H7 (cell line): Measurements from ENCODE around the gene TEKT3. TPM values are rescaled to one million over a fixed set of nuclear protein-coding genes. Genes with fewer than 3 reads are reported as not detected.
A peak's percentile ranks its signal among the peaks of the same experiment; 100 is the strongest.

Experiments
- DNase-seq: peaks from one replicate; pipeline ENCODE4 v3.0.0; 2012
- H3K27me3 ChIP-seq: 2 replicates; pipeline ENCODE4 v1.6.0; 2011; ENCODE audit warnings: mild to moderate bottlenecking, low read length; ENCODE audit not compliant: control insufficient read depth, insufficient read depth
- H3K36me3 ChIP-seq: replicated peaks from 2 replicates; pipeline ENCODE4 v1.5.1; 2011; ENCODE audit warnings: low read length; ENCODE audit not compliant: control insufficient read depth, insufficient read depth
- H3K4me3 ChIP-seq: 2 replicates; pipeline ENCODE4 v1.5.1; 2011; ENCODE audit warnings: low read depth, mild to moderate bottlenecking, control low read depth, low read length, moderate library complexity; ENCODE audit not compliant: insufficient read depth
- total RNA-seq: library from RNA; depleted of rRNA; stranded (reverse); fragments of >200 nt; shearing (Covaris generic); gene quantifications from 2 replicates; pipeline ENCODE4 v1.2.3, GENCODE V29; 2014; rRNA removed

TEKT3 gene
- total RNA-seq, result 0.21 and 0.37 TPM in 2 replicates

GRCh38 chr17:15341385-15341849 lies at the start of gene TEKT3:
TSS of gene TEKT3 (minus strand) at chr17:15341597. CDS start at chr17:15331585, 10,012 bp downstream.
- Histone ChIP-seq H3K27me3 (peaks cover 9% of the 10 kb centered on the region), H3K4me3 (peak within 1 kb of the TSS; percentile 58), H3K36me3 (no peaks in the 10 kb centered on the region)
- DNase-seq, result peak; percentile 95

DNA sequence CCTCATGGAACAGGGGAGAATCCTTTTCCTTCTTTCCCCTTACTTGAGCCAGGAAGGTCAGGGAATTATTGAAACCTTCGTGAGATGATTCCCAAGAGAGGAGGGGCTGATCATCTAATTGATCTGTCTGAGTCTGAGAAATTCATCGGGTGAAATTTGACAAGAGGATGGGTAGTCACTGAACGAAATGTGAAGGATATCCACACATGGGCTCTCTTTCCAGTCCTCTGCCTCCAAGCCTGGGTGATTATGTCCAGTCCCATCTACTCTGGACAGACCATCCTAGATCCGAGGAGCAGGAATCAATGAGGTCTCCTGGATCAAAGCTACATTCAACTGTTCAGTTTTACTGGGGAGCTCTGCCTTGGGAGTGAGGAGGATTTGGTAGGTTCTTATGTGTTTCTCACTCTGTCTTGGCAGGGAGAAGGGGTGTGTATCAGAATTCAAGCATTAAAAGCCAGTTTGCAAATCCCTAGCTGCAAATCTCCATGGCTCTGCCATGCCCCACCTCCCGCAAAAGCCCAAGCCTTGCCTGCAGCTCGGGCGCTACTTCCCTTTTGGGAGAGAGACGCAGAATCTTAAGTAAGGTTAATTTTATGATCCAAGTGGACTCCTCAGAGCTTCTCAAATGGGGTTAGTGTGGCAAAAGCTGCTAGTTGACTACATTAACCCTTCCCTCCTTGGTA lies 47.1 kb upstream of the TEKT3 start:
- no peak overlapping the region for H3K4me3 ChIP-seq
- H3K27me3 ChIP-seq, result no peaks in the 10 kb centered on the region
- H3K36me3 ChIP-seq, result no peaks in the 10 kb centered on the region
- no peak for DNase-seq

GRCh38 chr17:15386083-15386482 lies 44.7 kb upstream of the TEKT3 start:
- H3K36me3 ChIP-seq, result no peaks in the 10 kb centered on the region
- no peak overlapping the region for H3K4me3 ChIP-seq
- no peaks in the 10 kb centered on the region for H3K27me3 ChIP-seq
- no peak for DNase-seq

DNA sequence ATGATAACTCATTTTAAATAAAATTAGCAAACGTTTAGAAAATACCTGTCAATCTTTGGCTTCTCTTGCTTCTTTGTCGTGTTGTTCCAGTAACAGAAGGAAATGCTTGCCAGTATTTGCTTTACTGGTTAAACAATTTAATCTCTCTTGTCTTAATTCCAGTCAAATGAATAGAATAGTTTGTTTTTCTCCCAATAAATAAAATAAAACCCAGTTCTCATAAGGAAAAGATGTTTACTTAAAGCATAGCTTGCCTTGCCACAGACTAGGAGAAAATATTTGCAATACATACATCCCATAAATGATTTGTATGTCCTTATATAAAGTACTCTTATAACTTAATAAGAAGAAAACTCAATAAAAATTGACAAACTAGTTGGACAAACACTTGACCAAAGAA lies 43.9 kb upstream of the TEKT3 start:
- no peak overlapping the region for H3K4me3 ChIP-seq
- no peak for DNase-seq
- no peaks in the 10 kb centered on the region for H3K36me3 ChIP-seq
- H3K27me3 ChIP-seq, result no peaks in the 10 kb centered on the region

- Histone ChIP-seq H3K4me3 (no peak overlapping the region), H3K36me3 (no peaks in the 10 kb centered on the region), H3K27me3 (no peaks in the 10 kb centered on the region)
- DNase-seq, result no peak
Observed at GRCh38 chr17:15384142-15384787, 42.9 kb upstream of the TEKT3 start.

- DNase-seq, result no peak
- H3K36me3 ChIP-seq, result no peaks in the 10 kb centered on the region
- no peak overlapping the region for H3K4me3 ChIP-seq
- H3K27me3 ChIP-seq, result no peaks in the 10 kb centered on the region
Observed at GRCh38 chr17:15382914-15383313, 41.5 kb upstream of the TEKT3 start.

GRCh38 chr17:15381707-15382106 lies 40.3 kb upstream of the TEKT3 start:
- DNase-seq, result no peak
- Histone ChIP-seq H3K27me3 (no peaks in the 10 kb centered on the region), H3K36me3 (no peaks in the 10 kb centered on the region), H3K4me3 (no peak overlapping the region)

- DNase-seq, result no peak
- Histone ChIP-seq H3K4me3 (no peak overlapping the region), H3K36me3 (no peaks in the 10 kb centered on the region), H3K27me3 (no peaks in the 10 kb centered on the region)
Observed at GRCh38 chr17:15380446-15380845, 39.0 kb upstream of the TEKT3 start.

GRCh38 chr17:15379659-15380058 lies 38.3 kb upstream of the TEKT3 start:
- H3K4me3 ChIP-seq, result no peak overlapping the region
- no peak for DNase-seq

DNA sequence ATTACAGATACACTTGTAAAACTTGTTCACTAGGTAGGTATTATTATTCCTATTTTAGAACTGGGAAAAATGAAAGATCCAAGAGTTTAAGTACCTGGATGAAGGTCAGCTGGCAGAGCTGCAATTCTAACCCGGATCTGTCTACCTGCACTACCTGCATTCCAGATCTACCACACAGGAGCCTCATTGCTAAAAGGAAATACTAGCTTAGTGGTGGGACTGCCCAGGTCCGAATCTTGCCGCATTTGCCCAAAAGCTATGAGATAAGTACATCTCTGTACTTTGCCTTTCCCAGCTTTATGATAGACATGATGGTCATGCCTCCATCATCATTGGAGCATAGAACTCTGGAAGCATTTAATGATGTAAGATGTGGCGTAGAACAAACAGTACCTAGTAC lies 36.8 kb upstream of the TEKT3 start:
- Histone ChIP-seq H3K36me3 (no peaks in the 10 kb centered on the region), H3K27me3 (no peaks in the 10 kb centered on the region), H3K4me3 (no peak overlapping the region)
- DNase-seq, result no peak

More at GRCh38 chr17:15379659-15380058, 38.3 kb upstream of the TEKT3 start:
- no peaks in the 10 kb centered on the region for H3K36me3 ChIP-seq
- no peaks in the 10 kb centered on the region for H3K27me3 ChIP-seq

- Histone ChIP-seq H3K27me3 (no peaks in the 10 kb centered on the region), H3K4me3 (no peak overlapping the region), H3K36me3 (no peaks in the 10 kb centered on the region)
- no peak for DNase-seq
Observed at GRCh38 chr17:15377616-15378015, 36.2 kb upstream of the TEKT3 start.

DNA sequence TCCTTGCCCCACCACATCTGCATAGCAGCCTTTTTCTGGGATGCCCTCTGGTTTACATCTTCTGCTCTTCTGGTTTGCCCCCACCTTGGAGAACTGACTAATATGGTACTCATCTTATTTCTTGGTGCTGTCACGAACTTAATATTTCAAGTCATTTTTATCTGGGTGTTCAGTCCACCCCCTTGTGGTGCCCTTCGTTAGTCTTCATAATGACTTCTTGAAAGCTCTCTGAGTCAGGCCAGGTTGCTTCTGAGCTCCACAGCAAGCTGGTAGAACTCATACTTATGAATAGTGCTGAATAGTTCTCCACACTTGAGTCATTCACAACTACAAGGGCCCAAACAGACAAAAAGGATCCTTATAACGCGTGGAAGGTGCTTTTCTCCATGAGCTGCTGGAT lies 35.8 kb upstream of the TEKT3 start:
- no peaks in the 10 kb centered on the region for H3K36me3 ChIP-seq
- no peak for DNase-seq
- H3K4me3 ChIP-seq, result no peak overlapping the region
- H3K27me3 ChIP-seq, result no peaks in the 10 kb centered on the region

DNA sequence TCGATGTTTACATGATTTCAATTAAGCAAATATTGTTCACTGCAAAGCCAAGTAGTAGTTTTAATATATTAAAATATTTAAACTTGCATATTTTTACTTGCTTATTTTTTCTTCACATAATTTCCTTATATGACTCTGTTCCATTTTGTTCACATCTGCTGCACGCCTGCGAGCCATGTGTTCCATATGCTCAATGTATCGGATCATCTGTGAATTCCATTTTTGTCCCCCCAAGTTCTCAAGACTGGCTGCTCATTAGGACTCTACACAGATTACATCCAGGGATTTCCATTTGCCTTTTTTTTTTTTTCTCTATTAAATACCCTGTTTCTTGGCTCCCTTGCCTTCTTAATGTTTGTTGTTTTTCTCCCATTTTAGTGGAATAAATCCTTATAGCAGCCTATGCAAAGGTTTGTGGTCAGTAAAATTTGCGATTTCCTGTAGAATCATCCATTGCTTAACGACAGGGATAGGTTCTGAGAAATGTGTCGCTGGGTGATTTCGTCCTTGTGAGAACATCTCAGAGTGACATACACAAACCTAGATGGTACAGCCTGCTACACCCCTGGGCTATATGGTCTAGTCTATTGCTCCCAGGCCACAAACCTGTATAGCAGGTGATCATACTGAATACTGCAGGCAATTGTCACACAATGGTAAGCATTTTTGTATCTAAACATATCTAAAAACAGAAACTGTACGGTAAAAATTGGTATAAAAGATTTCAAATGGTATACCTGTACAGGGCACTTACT lies 30.2 kb upstream of the TEKT3 start:
- no peak for DNase-seq
- Histone ChIP-seq H3K36me3 (no peaks in the 10 kb centered on the region), H3K27me3 (no peaks in the 10 kb centered on the region), H3K4me3 (no peak overlapping the region)

GRCh38 chr17:15368600-15368999 lies 27.2 kb upstream of the TEKT3 start:
- Histone ChIP-seq H3K4me3 (no peak overlapping the region), H3K36me3 (no peaks in the 10 kb centered on the region), H3K27me3 (no peaks in the 10 kb centered on the region)
- DNase-seq, result no peak

DNA sequence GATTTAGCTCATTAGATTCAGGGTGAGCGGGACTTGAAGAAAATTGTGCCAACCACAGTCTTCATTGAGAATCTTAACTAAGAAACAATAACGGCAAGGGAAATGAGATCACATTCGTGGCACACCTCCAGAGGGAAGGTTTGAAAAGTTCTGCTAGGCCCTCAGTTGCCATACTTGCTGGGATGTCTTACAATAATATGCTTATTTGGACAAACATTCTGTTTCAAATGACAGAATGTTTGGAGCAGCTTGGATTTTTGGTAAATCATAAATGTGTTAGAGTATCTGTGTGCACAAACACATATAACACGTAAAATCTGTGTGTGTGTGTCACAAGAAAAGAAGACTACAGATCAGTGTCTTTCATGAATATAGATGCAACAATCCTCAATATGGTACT lies 24.6 kb upstream of the TEKT3 start:
- H3K27me3 ChIP-seq, result no peaks in the 10 kb centered on the region
- no peak for DNase-seq
- H3K4me3 ChIP-seq, result no peak overlapping the region
- H3K36me3 ChIP-seq, result no peaks in the 10 kb centered on the region
